Brain microvascular endothelial cell (primary cell): ENCODE measurements around the gene CCND1.

Experiments
- DNase-seq: peaks from one replicate; pipeline ENCODE4 v3.0.0-alpha.2; 2020
- H3K27ac ChIP-seq: fragments of 250-450 bp; sonication (Bioruptor Pico); 2 replicates; pipeline ENCODE4 v1.5.1; 2020; ENCODE audit warnings: mild to moderate bottlenecking, moderate library complexity
- H3K27me3 ChIP-seq: fragments of 250-450 bp; sonication (Bioruptor Pico); replicated peaks from 2 replicates; pipeline ENCODE4 v1.5.1; 2020; ENCODE audit warnings: mild to moderate bottlenecking
- H3K36me3 ChIP-seq: fragments of 250-450 bp; sonication (Bioruptor Pico); replicated peaks from 2 replicates; pipeline ENCODE4 v1.5.1; 2020; ENCODE audit warnings: mild to moderate bottlenecking
- H3K4me3 ChIP-seq: 2 replicates; pipeline ENCODE4 v1.5.1; 2011; ENCODE audit warnings: low read depth, mild to moderate bottlenecking, control low read depth, low read length, moderate library complexity
- in situ Hi-C: cut with HindIII; loops from 2 replicates; pipeline ENCODE4 v1.10.0; 2017; ENCODE audit warnings: low sequenced_read_pairs, low pct_ligation_motif_present
- TF ChIP-seq, protein P1 (sequence below): IDR thresholded peaks from 2 replicates; pipeline ENCODE4 v1.5.1; 2011; ENCODE audit warnings: low read depth, mild to moderate bottlenecking, moderate library complexity, low read length, control low read depth, inconsistent platforms; ENCODE audit errors: missing control alignments

CCND1 gene

DNA sequence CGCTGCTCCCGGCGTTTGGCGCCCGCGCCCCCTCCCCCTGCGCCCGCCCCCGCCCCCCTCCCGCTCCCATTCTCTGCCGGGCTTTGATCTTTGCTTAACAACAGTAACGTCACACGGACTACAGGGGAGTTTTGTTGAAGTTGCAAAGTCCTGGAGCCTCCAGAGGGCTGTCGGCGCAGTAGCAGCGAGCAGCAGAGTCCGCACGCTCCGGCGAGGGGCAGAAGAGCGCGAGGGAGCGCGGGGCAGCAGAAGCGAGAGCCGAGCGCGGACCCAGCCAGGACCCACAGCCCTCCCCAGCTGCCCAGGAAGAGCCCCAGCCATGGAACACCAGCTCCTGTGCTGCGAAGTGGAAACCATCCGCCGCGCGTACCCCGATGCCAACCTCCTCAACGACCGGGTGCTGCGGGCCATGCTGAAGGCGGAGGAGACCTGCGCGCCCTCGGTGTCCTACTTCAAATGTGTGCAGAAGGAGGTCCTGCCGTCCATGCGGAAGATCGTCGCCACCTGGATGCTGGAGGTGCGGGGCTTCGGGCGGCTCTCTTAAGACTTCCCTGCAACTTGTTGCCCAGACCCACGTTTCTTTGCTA lies at the start of gene CCND1:
Gene CCND1 (plus strand): TSS at position 162 of the 587 bp plus-strand sequence. CDS start 158 bp downstream, at position 320.
- Histone ChIP-seq H3K4me3 (peak within 1 kb of the TSS; percentile 98), H3K27ac (peak within 1 kb of the TSS; percentile 87), H3K27me3 (no peaks in the 10 kb centered on the region), H3K36me3 (peaks cover 30% of the 10 kb centered on the region)
- TF ChIP-seq, protein P1, sequence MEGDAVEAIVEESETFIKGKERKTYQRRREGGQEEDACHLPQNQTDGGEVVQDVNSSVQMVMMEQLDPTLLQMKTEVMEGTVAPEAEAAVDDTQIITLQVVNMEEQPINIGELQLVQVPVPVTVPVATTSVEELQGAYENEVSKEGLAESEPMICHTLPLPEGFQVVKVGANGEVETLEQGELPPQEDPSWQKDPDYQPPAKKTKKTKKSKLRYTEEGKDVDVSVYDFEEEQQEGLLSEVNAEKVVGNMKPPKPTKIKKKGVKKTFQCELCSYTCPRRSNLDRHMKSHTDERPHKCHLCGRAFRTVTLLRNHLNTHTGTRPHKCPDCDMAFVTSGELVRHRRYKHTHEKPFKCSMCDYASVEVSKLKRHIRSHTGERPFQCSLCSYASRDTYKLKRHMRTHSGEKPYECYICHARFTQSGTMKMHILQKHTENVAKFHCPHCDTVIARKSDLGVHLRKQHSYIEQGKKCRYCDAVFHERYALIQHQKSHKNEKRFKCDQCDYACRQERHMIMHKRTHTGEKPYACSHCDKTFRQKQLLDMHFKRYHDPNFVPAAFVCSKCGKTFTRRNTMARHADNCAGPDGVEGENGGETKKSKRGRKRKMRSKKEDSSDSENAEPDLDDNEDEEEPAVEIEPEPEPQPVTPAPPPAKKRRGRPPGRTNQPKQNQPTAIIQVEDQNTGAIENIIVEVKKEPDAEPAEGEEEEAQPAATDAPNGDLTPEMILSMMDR, result peak; percentile 52
- DNase-seq, result peak; percentile 90
- in situ Hi-C loops, result no loop called here

DNA sequence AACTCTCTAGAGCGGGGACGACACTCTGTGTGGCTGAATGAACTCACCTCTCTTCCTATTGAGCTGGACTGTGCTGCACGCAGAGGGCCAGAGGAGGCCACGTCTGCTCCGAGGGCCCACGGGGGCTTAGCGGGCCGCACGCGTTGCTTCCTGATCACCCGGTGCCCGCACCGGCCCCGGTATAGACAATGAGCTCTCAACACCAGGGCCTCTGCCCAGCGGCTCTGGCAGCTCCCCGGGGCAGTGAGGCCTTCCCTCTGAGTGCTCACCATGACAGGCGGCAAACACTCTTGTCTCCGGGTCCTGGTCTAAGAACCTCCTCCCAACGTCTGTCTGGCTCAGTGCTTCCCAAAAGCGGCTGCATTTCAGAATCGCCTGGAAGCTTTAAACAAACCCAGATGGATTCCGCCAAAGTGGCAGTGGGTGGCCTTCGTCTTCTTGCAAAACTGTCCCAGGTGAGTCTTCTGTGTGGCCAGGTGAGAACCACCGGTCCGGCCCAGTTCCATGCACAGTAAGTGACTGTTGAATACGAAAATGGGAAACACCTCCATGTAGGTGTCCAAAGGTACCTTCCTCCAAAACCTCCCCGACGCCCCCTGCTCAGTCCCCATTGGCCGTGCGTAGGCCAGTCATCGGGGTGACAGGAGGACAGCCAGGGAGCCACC lies 47.8 kb upstream of the CCND1 start:
- Histone ChIP-seq H3K27ac (no peak overlapping the region), H3K36me3 (no peaks in the 10 kb centered on the region), H3K27me3 (no peaks in the 10 kb centered on the region), H3K4me3 (no peak overlapping the region)
- in situ Hi-C loops, result no loop called here
- DNase-seq, result no peak
- TF ChIP-seq, protein P1, result no peak

DNA sequence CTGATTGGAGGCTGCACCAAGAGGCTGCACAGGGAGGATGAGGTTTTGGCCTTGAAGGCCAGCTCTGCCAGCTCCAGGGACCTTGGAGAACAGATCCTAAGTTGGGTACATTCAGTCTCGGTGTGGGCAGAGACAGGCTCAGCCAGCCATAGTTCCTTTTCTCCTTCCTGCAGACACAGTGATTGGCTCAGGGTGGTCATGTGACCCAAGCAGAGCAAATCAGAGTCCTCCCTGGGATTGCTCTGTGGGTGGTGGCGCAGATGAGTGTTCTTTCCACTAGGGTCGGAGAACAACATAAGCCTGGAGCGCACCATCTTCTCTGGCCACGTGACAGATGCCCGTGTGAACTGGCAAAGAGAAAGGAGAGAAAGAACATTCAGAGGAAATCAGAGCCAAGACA lies 47.1 kb upstream of the CCND1 start:
- in situ Hi-C loops, result no loop called here
- Histone ChIP-seq H3K27me3 (no peaks in the 10 kb centered on the region), H3K27ac (no peak overlapping the region), H3K36me3 (no peaks in the 10 kb centered on the region), H3K4me3 (no peak overlapping the region)
- no peak for DNase-seq
- TF ChIP-seq, protein P1, result no peak

DNA sequence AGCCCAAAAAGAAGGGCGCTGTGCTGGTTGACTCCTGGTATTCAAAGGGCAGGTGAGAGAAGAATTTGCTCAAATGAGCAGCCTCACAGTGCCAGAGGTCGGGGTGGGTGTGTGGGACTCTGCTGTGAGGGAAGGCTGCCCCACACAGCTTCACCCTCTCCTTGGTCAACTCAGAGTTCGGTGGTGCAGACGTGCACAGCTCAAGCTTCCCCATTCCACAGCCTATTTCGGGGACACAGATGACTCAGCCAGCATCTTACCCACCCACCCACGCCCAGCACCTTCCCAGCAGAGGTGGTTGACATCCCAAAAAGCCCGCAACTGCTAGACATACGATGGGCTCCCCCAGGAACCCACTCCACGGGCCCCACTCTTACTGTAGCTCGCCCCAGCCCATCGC lies 46.5 kb upstream of the CCND1 start:
- no peak for DNase-seq
- TF ChIP-seq, protein P1, result no peak
- no peaks in the 10 kb centered on the region for H3K36me3 ChIP-seq
- H3K27me3 ChIP-seq, result no peaks in the 10 kb centered on the region
- in situ Hi-C loops, result no loop called here
- H3K4me3 ChIP-seq, result no peak overlapping the region
- H3K27ac ChIP-seq, result no peak overlapping the region

DNA sequence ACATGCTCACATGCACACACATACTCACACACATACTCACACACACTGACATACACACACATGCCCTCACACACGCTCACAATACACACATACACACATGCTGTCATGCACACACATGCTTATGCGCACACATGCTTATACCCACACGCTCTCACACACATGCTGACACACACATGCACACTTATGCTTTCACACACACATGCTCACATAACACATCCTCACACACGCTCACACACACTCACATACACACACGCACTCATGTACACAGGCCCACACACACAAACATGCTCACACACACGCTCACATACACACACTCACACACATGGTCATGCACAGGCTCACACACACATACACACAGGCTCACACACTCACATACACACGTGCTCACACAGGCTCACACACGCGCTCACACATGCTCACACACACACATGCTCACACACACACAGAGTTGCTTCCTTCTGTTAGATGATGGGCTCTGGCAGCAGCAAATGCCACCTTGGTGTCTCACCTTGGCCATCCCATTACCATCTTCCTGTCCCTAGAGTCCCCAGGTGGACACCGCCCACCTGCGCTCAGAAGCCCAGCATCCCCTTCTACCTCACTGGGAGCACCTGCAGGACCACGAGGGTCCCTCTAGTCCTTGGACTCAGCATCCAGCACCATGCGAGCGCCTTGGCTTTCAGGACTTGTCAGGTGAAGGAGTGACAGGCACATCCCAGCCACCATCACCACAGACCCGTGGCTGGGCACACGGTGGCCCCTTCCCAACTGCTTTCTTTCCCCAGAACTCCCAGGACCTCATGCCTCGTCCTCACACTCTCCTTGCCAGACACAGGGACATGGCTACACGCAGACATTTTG lies 44.9 kb upstream of the CCND1 start:
- in situ Hi-C loops, result no loop called here
- no peak for DNase-seq
- no peak overlapping the region for H3K4me3 ChIP-seq
- TF ChIP-seq, protein P1, result no peak
- no peak overlapping the region for H3K27ac ChIP-seq
- H3K36me3 ChIP-seq, result no peaks in the 10 kb centered on the region
- no peaks in the 10 kb centered on the region for H3K27me3 ChIP-seq
